HepG2 (cell line): ENCODE results near the gene HIVEP2. TPM values are rescaled to one million over a fixed set of nuclear protein-coding genes. Genes with fewer than 3 reads are reported as not detected.

ENCODE experiments used
- ATAC-seq: fragments of 200-7000 bp; cut with Tn5 transposase; 3 replicates; pipeline ENCODE4 v1.9.1; 2020; ENCODE audit warnings: mild to moderate bottlenecking, moderate library complexity
- BruUV-seq: library from RNA; stranded (reverse); fragments of 400-500 nt; replicated peaks from 2 replicates; lab custom pipeline; 2021; lab: Mats Ljungman, UMichigan
- CTCF ChIA-PET: fragments of 300-600 bp; formaldehyde crosslinking; extraction: SDS; loops from one replicate; lab custom pipeline; 2021; ENCODE audit warnings: low total read pairs, inconsistent platforms, low intra/inter-chr PET ratio; lab: Yijun Ruan, JAX
- POLR2A ChIA-PET: fragments of 350-600 bp; sonication (Branson Sonifier 250); formaldehyde crosslinking; loops from one replicate; lab custom pipeline; 2020; ENCODE audit warnings: antibody characterized with exemption, inconsistent platforms; lab: Yijun Ruan, JAX
- DNase-seq: peaks from one replicate; pipeline ENCODE4 v3.0.0-alpha.2; 2015; ENCODE audit warnings: low spot score
- FAIRE-seq: peaks from 3 replicates; lab custom pipeline; 2011; peaks lifted over from hg19 to GRCh38; lab: Jason Lieb, UNC
- H2AFZ ChIP-seq: one replicate; pipeline ENCODE4 v1.6.1; 2011; ENCODE audit warnings: low read length, inconsistent platforms
- H3K27ac ChIP-seq: fragments of 300-600 bp; 3 replicates; pipeline ENCODE4 v1.8.0; 2011; ENCODE audit warnings: mixed run types, mild to moderate bottlenecking, mixed read lengths, low read length, inconsistent platforms; ENCODE audit not compliant: insufficient read depth; ENCODE audit errors: extremely low read length
- H3K27me3 ChIP-seq, 2 experiments: fragments of 200-600 bp in 1 of 2; 2 replicates in 1 of 2; 3 replicates in 1 of 2; pipeline versions ENCODE4 v1.6.0 to v1.8.0; 2011; ENCODE audit warnings: low read length in 2 of 2, mild to moderate bottlenecking in 2 of 2, moderate library complexity in 2 of 2, inconsistent platforms in 1 of 2; ENCODE audit not compliant: insufficient read depth in 2 of 2, control insufficient read depth in 1 of 2
- H3K36me3 ChIP-seq, 2 experiments: fragments of 200-600 bp in 1 of 2; replicated peaks in 1 of 2; 2 replicates in 1 of 2; 3 replicates in 1 of 2; pipeline versions ENCODE4 v1.5.1 to v1.8.0; 2011; ENCODE audit warnings: low read length in 2 of 2, inconsistent platforms in 1 of 2; ENCODE audit not compliant: insufficient read depth in 2 of 2, control insufficient read depth in 1 of 2
- H3K4me1 ChIP-seq: 2 replicates; pipeline ENCODE4 v1.5.1; 2012; ENCODE audit warnings: low read length, inconsistent platforms; ENCODE audit not compliant: insufficient read depth
- H3K4me2 ChIP-seq: 2 replicates; pipeline ENCODE4 v1.6.0; 2011; ENCODE audit warnings: low read depth, low read length, inconsistent platforms
- H3K4me3 ChIP-seq, 3 experiments: fragments of 200-600 bp in 1 of 3; sonication (generic), shearing (Covaris generic) in 1 of 3; replicated peaks in 1 of 3; 2 replicates each; pipeline ENCODE4 v1.5.1; 2011 to 2016; ENCODE audit warnings: low read length in 3 of 3, inconsistent platforms in 2 of 3, low read depth in 2 of 3, mild to moderate bottlenecking in 2 of 3, control low read depth in 1 of 3, mixed read lengths in 1 of 3; ENCODE audit not compliant: insufficient read depth in 1 of 3
- H3K79me2 ChIP-seq: one replicate; pipeline ENCODE4 v1.6.1; 2011; ENCODE audit warnings: low read length, inconsistent platforms; ENCODE audit not compliant: insufficient read depth
- H3K9ac ChIP-seq: 2 replicates; pipeline ENCODE4 v1.6.0; 2011; ENCODE audit warnings: mild to moderate bottlenecking, low read depth, low read length, inconsistent platforms; ENCODE audit not compliant: insufficient read depth
- H3K9me3 ChIP-seq: 2 replicates; pipeline ENCODE4 v1.5.1; 2012; ENCODE audit warnings: mild to moderate bottlenecking, low read length
- H4K20me1 ChIP-seq: 2 replicates; pipeline ENCODE4 v1.6.0; 2011; ENCODE audit warnings: inconsistent platforms, mild to moderate bottlenecking, low read length, moderate library complexity; ENCODE audit not compliant: insufficient read depth
- AHR ChIP-seq: IDR thresholded peaks from 2 replicates; pipeline ENCODE4 v1.6.1; 2018; ENCODE audit warnings: missing genetic modification reagents, missing compliant biosample characterization
- HMG20A ChIP-seq: IDR thresholded peaks from 2 replicates; pipeline ENCODE4 v1.6.1; 2016; ENCODE audit warnings: borderline replicate concordance
- IRF9 ChIP-seq: sonication (generic); formaldehyde crosslinking; IDR thresholded peaks from 2 replicates; pipeline ENCODE4 v1.8.0; 2022; ENCODE audit warnings: missing genetic modification reagents, mild to moderate bottlenecking, borderline replicate concordance
- NFKBIZ ChIP-seq: IDR thresholded peaks from 2 replicates; pipeline ENCODE4 v1.6.1; 2018; ENCODE audit warnings: missing genetic modification reagents, missing compliant biosample characterization
- NKX3-1 ChIP-seq: sonication (generic); formaldehyde crosslinking; IDR thresholded peaks from 2 replicates; pipeline ENCODE4 v1.5.0; 2020; ENCODE audit warnings: missing genetic modification reagents
- NRL ChIP-seq: sonication (generic); formaldehyde crosslinking; IDR thresholded peaks from 2 replicates; pipeline ENCODE4 v1.5.0; 2020; ENCODE audit warnings: missing genetic modification reagents, mild to moderate bottlenecking, moderate library complexity, borderline replicate concordance
- PPARG ChIP-seq: conservative IDR thresholded peaks from 2 replicates; pipeline ENCODE4 v1.6.1; 2016; ENCODE audit warnings: missing biosample characterization, missing genetic modification reagents
- RFXAP ChIP-seq: sonication (generic); formaldehyde crosslinking; IDR thresholded peaks from 2 replicates; pipeline ENCODE4 v1.4.0; 2020; ENCODE audit warnings: missing genetic modification reagents, borderline replicate concordance
- SAP130 ChIP-seq: IDR thresholded peaks from 2 replicates; pipeline ENCODE4 v1.6.1; 2016; ENCODE audit warnings: low read depth
- SNAPC2 ChIP-seq: sonication (generic); formaldehyde crosslinking; IDR thresholded peaks from 2 replicates; pipeline ENCODE4 v1.8.1; 2022; ENCODE audit warnings: mild to moderate bottlenecking, missing genetic modification reagents
- SP1 ChIP-seq, 2 experiments: fragments of 450-650 bp in 1 of 2; sonication (generic) in 1 of 2; formaldehyde crosslinking in 1 of 2; IDR thresholded peaks; 2 replicates each; pipeline versions ENCODE4 v1.4.0 to v1.6.1; 2016 to 2020; ENCODE audit warnings: missing genetic modification reagents in 1 of 2
- TBX3 ChIP-seq: fragments of 450-650 bp; IDR thresholded peaks from 2 replicates; pipeline ENCODE4 v1.6.1; 2017; ENCODE audit warnings: antibody characterized with exemption, mild to moderate bottlenecking, inconsistent platforms, borderline replicate concordance
- TEAD3 ChIP-seq: optimal IDR thresholded peaks from 2 replicates; pipeline ENCODE3; 2016; ENCODE audit warnings: borderline replicate concordance
- TERF1 ChIP-seq: sonication (generic); formaldehyde crosslinking; IDR thresholded peaks from 2 replicates; pipeline ENCODE4 v1.8.0; 2022; ENCODE audit warnings: mild to moderate bottlenecking, missing genetic modification reagents, moderate library complexity
- ZNF253 ChIP-seq: sonication (generic); formaldehyde crosslinking; IDR thresholded peaks from 2 replicates; pipeline ENCODE4 v1.8.0; 2022; ENCODE audit warnings: mild to moderate bottlenecking, missing genetic modification reagents, borderline replicate concordance
- ZNF597 ChIP-seq: sonication (generic); formaldehyde crosslinking; IDR thresholded peaks from 2 replicates; pipeline ENCODE4 v1.5.0; 2020; ENCODE audit warnings: missing genetic modification reagents
- ZXDC ChIP-seq: sonication (generic); formaldehyde crosslinking; IDR thresholded peaks from 2 replicates; pipeline ENCODE4 v1.5.0; 2020; ENCODE audit warnings: mild to moderate bottlenecking, missing genetic modification reagents
- WGBS: methylation state at CpG from one replicate; pipeline ENCODE4 v1.1.6; 2017; ENCODE audit warnings: low lambda C conversion rate; 5-methylcytosine and 5-hydroxymethylcytosine counted together
- in situ Hi-C: cut with HindIII; loops from 2 replicates; pipeline ENCODE4 v1.10.0; 2017; ENCODE audit warnings: low pct_unique_long_range_greater_than_20kb; ENCODE audit not compliant: extremely low pct_ligation_motif_present
- intact Hi-C: fragments of 100-400 bp; cut with micrococcal nuclease; formaldehyde crosslinking; loops from one replicate; pipeline ENCODE4 v1.10.0; 2022; ENCODE audit not compliant: unreplicated experiment
- polyA plus RNA-seq, 8 experiments: library from polyadenylated mRNA; depleted of rRNA in 3 of 8; stranded (reverse) in 7 of 8; unstranded in 1 of 8; fragments of >200 nt; fragmentation: Illumina TruSeq in 4 of 8; extraction: Trizol in 4 of 8; gene quantifications; 2 replicates each; pipeline versions ENCODE4 v1.2.1 to v1.2.3, GENCODE V29; 2011 to 2016; ENCODE audit warnings: low read depth in 4 of 8, missing spikeins in 1 of 8, mixed read lengths in 1 of 8; ENCODE audit not compliant: insufficient read depth in 1 of 8
- total RNA-seq, 5 experiments: library from RNA; depleted of rRNA; stranded (reverse); fragments of >200 nt; fragmentation: Illumina TruSeq; extraction: Trizol; gene quantifications; 2 replicates each; pipeline ENCODE4 v1.2.3, GENCODE V29; 2016; ENCODE audit warnings: low read depth in 1 of 5

The HIVEP2 gene
- total and polyA plus RNA-seq, 2 of the 13 experiments (the other 11 are each of a cell fraction or from before 2014, with no cell fraction given) = 3.4 to 12.9 TPM

GRCh38 chr6:142716097-142716496 lies 228.9 kb downstream of the HIVEP2 start (continued):
- TF ChIP-seq AHR (CRISPR knock-in tag) (no peak), RFXAP (CRISPR knock-in tag) (no peak), HMG20A (CRISPR knock-in tag) (no peak; the same call in 1 of the 2 replicates), SNAPC2 (CRISPR knock-in tag) (no peak), TBX3 (peak; percentile 23; the same call in 1 of the 2 replicates), NKX3-1 (CRISPR knock-in tag) (no peak), SAP130 (CRISPR knock-in tag) (peak; percentile 64), TEAD3 (CRISPR knock-in tag) (peak; percentile 73), NFKBIZ (CRISPR knock-in tag) (no peak), ZNF253 (CRISPR knock-in tag) (no peak)

- peak overlapping the region; percentile 42; the same call in 1 of the 2 replicates for H3K4me2 ChIP-seq
- FAIRE-seq (no peak), DNase-seq (no peak), ATAC-seq (peak; percentile 24)
- H3K9me3 ChIP-seq = peaks cover 17% of the 10 kb centered on the region
- WGBS = 63% methylated on average over 7 of the region's 7 CpGs
- in situ Hi-C loops = no loop called here
- BruUV-seq = no TSS peak
- no peak overlapping the region for H3K27ac ChIP-seq
- H4K20me1 ChIP-seq = no peaks in the 10 kb centered on the region
- H3K36me3 ChIP-seq = no peaks in the 10 kb centered on the region
- H3K4me1 ChIP-seq = peaks cover 27% of the 10 kb centered on the region
- ChIA-PET CTCF (no interaction called here), POLR2A (no interaction called here)
- peak overlapping the region; percentile 60 for H2AFZ ChIP-seq
- no peaks in the 10 kb centered on the region for H3K79me2 ChIP-seq
- H3K9ac ChIP-seq = no peak overlapping the region
- intact Hi-C loops = no loop called here
- H3K27me3 ChIP-seq = no peaks in the 10 kb centered on the region; a peak in 1 of 5 replicates
- no peak overlapping the region for H3K4me3 ChIP-seq
- TF ChIP-seq ZNF597 (CRISPR knock-in tag) (no peak), ZXDC (no peak), IRF9 (CRISPR knock-in tag) (no peak), NRL (CRISPR knock-in tag) (no peak), TERF1 (CRISPR knock-in tag) (no peak), SP1 (IDR thresholded peaks at IDR 0.05) (no peak), SP1 (CRISPR knock-in tag; IDR thresholded peaks at IDR 0.05) (no peak), PPARG (CRISPR knock-in tag) (no peak)
These were observed 229.8 kb downstream of the HIVEP2 start for GRCh38 chr6:142714951-142715785.
